ENCODE data around the gene DNAJB2. TPM values are rescaled to one million over a fixed set of nuclear protein-coding genes. Genes with fewer than 3 reads are reported as not detected.

The DNAJB2 gene
- polyA plus RNA-seq = 7.8 TPM

GRCh38 chr2:219279151-219279915, at the start of gene DNAJB2:
DNAJB2 (plus strand) TSS chr2:219279366; CDS start chr2:219279834, 468 bp downstream.
- peaks cover 28 to 45% (median 29%) of the 10 kb centered on the region in 3 donors for H3K4me1 Mint-ChIP-seq
- H3K36me3 Mint-ChIP-seq = peaks cover 8% of the 10 kb centered on the region
- H3K27me3 Mint-ChIP-seq = no peaks in the 10 kb centered on the region
- H3K9me3 Mint-ChIP-seq = no peaks in the 10 kb centered on the region
- H3K27ac Mint-ChIP-seq = peak within 1 kb of the TSS; percentile 99 to 100 (median 99)
- peak within 1 kb of the TSS; percentile 92 to 99 (median 98) for H3K4me3 Mint-ChIP-seq

- no peaks in the 10 kb centered on the region for H3K9me3 Mint-ChIP-seq
- peak overlapping the region; percentile 92 to 98 (median 97) for H3K27ac Mint-ChIP-seq
- peak overlapping the region; percentile 99 to 100 (median 100) for H3K4me3 Mint-ChIP-seq
- H3K36me3 Mint-ChIP-seq = peaks cover 5% of the 10 kb centered on the region
- peaks cover 16 to 28% (median 20%) of the 10 kb centered on the region in 3 donors for H3K4me1 Mint-ChIP-seq
- H3K27me3 Mint-ChIP-seq = no peaks in the 10 kb centered on the region
Measured at GRCh38 chr2:219230059-219230540, 49.1 kb upstream of the DNAJB2 start.

GRCh38 chr2:219234331-219234730, 44.8 kb upstream of the DNAJB2 start:
- Mint-ChIP-seq H3K4me3 (peak overlapping the region in 1 of 4 donors; percentile 76), H3K4me1 (peaks cover 6 to 17% (median 15%) of the 10 kb centered on the region in 3 donors), H3K27ac (no peak overlapping the region), H3K9me3 (no peaks in the 10 kb centered on the region), H3K36me3 (peaks cover 6% of the 10 kb centered on the region), H3K27me3 (no peaks in the 10 kb centered on the region)

GRCh38 chr2:219243291-219243761, 35.8 kb upstream of the DNAJB2 start:
- Mint-ChIP-seq H3K36me3 (peaks cover 1% of the 10 kb centered on the region), H3K4me3 (peak overlapping the region; percentile 39 to 68 (median 50)), H3K27me3 (peaks cover 1% of the 10 kb centered on the region), H3K4me1 (peaks cover 15 to 29% (median 28%) of the 10 kb centered on the region in 3 donors), H3K9me3 (no peaks in the 10 kb centered on the region), H3K27ac (peak overlapping the region; percentile 63 to 73 (median 72))

- H3K36me3 Mint-ChIP-seq = peaks cover 1% of the 10 kb centered on the region
- peaks cover 27 to 42% (median 41%) of the 10 kb centered on the region in 3 donors for H3K4me1 Mint-ChIP-seq
- peak overlapping the region; percentile 84 to 96 (median 92) for H3K4me3 Mint-ChIP-seq
- H3K27ac Mint-ChIP-seq = peak overlapping the region; percentile 85 to 98 (median 97)
- no peaks in the 10 kb centered on the region for H3K9me3 Mint-ChIP-seq
- peaks cover 1% of the 10 kb centered on the region for H3K27me3 Mint-ChIP-seq
Measured at GRCh38 chr2:219244789-219245147, 34.4 kb upstream of the DNAJB2 start.

- H3K4me3 Mint-ChIP-seq = peak within 1 kb of the TSS; percentile 84 to 96 (median 92)
- peak within 1 kb of the TSS; percentile 85 to 98 (median 97) for H3K27ac Mint-ChIP-seq
- no peaks in the 10 kb centered on the region for H3K9me3 Mint-ChIP-seq
Measured at GRCh38 chr2:219245148-219245898, 33.8 kb upstream of the DNAJB2 start, which contains the start of the genes GLB1L and STK16. GLB1L (minus strand) TSS chr2:219245444; CDS start chr2:219243573, 1,871 bp downstream. STK16 (plus strand) TSS chr2:219245479; CDS start chr2:219246000, 521 bp downstream.

GRCh38 chr2:219245899-219246230, 33.3 kb upstream of the DNAJB2 start:
- Mint-ChIP-seq H3K4me1 (peaks cover 34 to 52% (median 46%) of the 10 kb centered on the region in 3 donors), H3K9me3 (no peaks in the 10 kb centered on the region), H3K27ac (peak overlapping the region; percentile 85 to 98 (median 97)), H3K36me3 (peaks cover 3% of the 10 kb centered on the region), H3K27me3 (peaks cover 1% of the 10 kb centered on the region), H3K4me3 (peak overlapping the region; percentile 84 to 96 (median 92))

More at GRCh38 chr2:219245148-219245898, 33.8 kb upstream of the DNAJB2 start, which contains the start of the genes GLB1L and STK16:
- peaks cover 1% of the 10 kb centered on the region for H3K36me3 Mint-ChIP-seq
- H3K4me1 Mint-ChIP-seq = peaks cover 33 to 47% (median 43%) of the 10 kb centered on the region in 3 donors
- H3K27me3 Mint-ChIP-seq = peaks cover 1% of the 10 kb centered on the region

- Mint-ChIP-seq H3K27ac (peak overlapping the region in 2 of 3 donors; percentile 85 to 97), H3K4me1 (peaks cover 41 to 59% (median 53%) of the 10 kb centered on the region in 3 donors), H3K4me3 (peak overlapping the region; percentile 41 to 95 (median 86)), H3K27me3 (peaks cover 1% of the 10 kb centered on the region), H3K9me3 (no peaks in the 10 kb centered on the region), H3K36me3 (peaks cover 4% of the 10 kb centered on the region)
Measured at GRCh38 chr2:219246559-219246958, 32.6 kb upstream of the DNAJB2 start.

- Mint-ChIP-seq H3K9me3 (no peaks in the 10 kb centered on the region), H3K27me3 (peaks cover 1% of the 10 kb centered on the region), H3K4me1 (peaks cover 50 to 68% (median 58%) of the 10 kb centered on the region in 3 donors), H3K27ac (peak overlapping the region; percentile 85 to 96 (median 93)), H3K36me3 (peaks cover 7% of the 10 kb centered on the region), H3K4me3 (peak overlapping the region; percentile 83 to 95 (median 89))
Measured at GRCh38 chr2:219247678-219248642, 31.2 kb upstream of the DNAJB2 start.

- H3K9me3 Mint-ChIP-seq = no peaks in the 10 kb centered on the region
- H3K4me3 Mint-ChIP-seq = peak overlapping the region; percentile 83 to 95 (median 89)
- no peaks in the 10 kb centered on the region for H3K27me3 Mint-ChIP-seq
- peak overlapping the region; percentile 85 to 96 (median 91) for H3K27ac Mint-ChIP-seq
- peaks cover 7% of the 10 kb centered on the region for H3K36me3 Mint-ChIP-seq
- H3K4me1 Mint-ChIP-seq = peaks cover 50 to 68% (median 58%) of the 10 kb centered on the region in 3 donors
Measured at GRCh38 chr2:219248845-219249202, 30.3 kb upstream of the DNAJB2 start.

- Mint-ChIP-seq H3K36me3 (peaks cover 7% of the 10 kb centered on the region), H3K4me1 (peaks cover 50 to 68% (median 57%) of the 10 kb centered on the region in 3 donors), H3K4me3 (peak overlapping the region; percentile 83 to 95 (median 89)), H3K27ac (peak overlapping the region; percentile 85 to 96 (median 91)), H3K27me3 (no peaks in the 10 kb centered on the region), H3K9me3 (no peaks in the 10 kb centered on the region)
Measured at GRCh38 chr2:219249203-219249980, 29.8 kb upstream of the DNAJB2 start.

- H3K4me3 Mint-ChIP-seq = peak overlapping the region; percentile 83 to 95 (median 89)
- H3K4me1 Mint-ChIP-seq = peaks cover 49 to 68% (median 54%) of the 10 kb centered on the region in 3 donors
- peak overlapping the region; percentile 85 to 96 (median 92) for H3K27ac Mint-ChIP-seq
- no peaks in the 10 kb centered on the region for H3K27me3 Mint-ChIP-seq
- peaks cover 7% of the 10 kb centered on the region for H3K36me3 Mint-ChIP-seq
- H3K9me3 Mint-ChIP-seq = no peaks in the 10 kb centered on the region
Measured at GRCh38 chr2:219250049-219250781, 29.0 kb upstream of the DNAJB2 start.
